Mucosa of descending colon (tissue), 3 donors: ENCODE data around the gene MAP3K8. TPM values are rescaled to one million over a fixed set of nuclear protein-coding genes. Genes with fewer than 3 reads are reported as not detected.

Experiments used
- ATAC-seq: fragments of 200-7000 bp; cut with Tn5 transposase; one replicate; pipeline ENCODE4 v1.9.1; 2020; ENCODE audit warnings: mild to moderate bottlenecking, moderate library complexity
- DNase-seq, 3 donors: peaks; one replicate each; pipeline ENCODE4 v3.0.0-alpha.2; 2020
- H3K36me3 ChIP-seq: fragments of 200-600 bp; one replicate; pipeline ENCODE4 v1.8.0; 2021; ENCODE audit warnings: low read depth, mild to moderate bottlenecking
- H3K4me1 ChIP-seq: fragments of 200-600 bp; one replicate; pipeline ENCODE4 v1.8.0; 2021; ENCODE audit warnings: low read depth, mild to moderate bottlenecking
- H3K4me3 ChIP-seq: fragments of 200-600 bp; one replicate; pipeline ENCODE4 v1.8.0; 2021; ENCODE audit warnings: mild to moderate bottlenecking
- H3K9me3 ChIP-seq: fragments of 200-600 bp; one replicate; pipeline ENCODE4 v1.8.0; 2021; ENCODE audit warnings: mild to moderate bottlenecking
- CTCF ChIP-seq: fragments of 200-600 bp; IDR thresholded peaks from one replicate; pipeline ENCODE4 v1.8.0; 2022; ENCODE audit warnings: antibody characterized with exemption, mild to moderate bottlenecking
- intact Hi-C, 2 donors: fragments of 100-400 bp; cut with DNase I in 1 of 2; cut with micrococcal nuclease in 1 of 2; formaldehyde crosslinking; loops; one replicate each; pipeline versions ENCODE4 v1.11.0 to v1.11.1; 2022; cut with DNase I, micrococcal nuclease
- total RNA-seq, 3 donors: library from RNA; stranded (reverse); fragmentation: NEBNext Ultra II Directional in 2 of 3; extraction: Animal tissue kit (Norgen Biotek cat#: 25700) in 2 of 3; gene quantifications; one replicate each; pipeline versions ENCODE4 v1.2.1 to v1.2.4, GENCODE V29; 2021 to 2023
- donor health status: DM: no; HTN: no; CAD: no; lungs with moderate emphysema.
- donor health status: DM: no; HTN: no; CAD: no.
- donor health status: DM: no; HTN: yes; CAD: no.

The MAP3K8 gene
- total RNA-seq, 3 donors from 2014 or later: 12.3 to 20.3 (median 18.1) TPM

GRCh38 chr10:30413996-30414576, 19.9 kb upstream of the MAP3K8 start:
- Histone ChIP-seq H3K4me3 (no peak overlapping the region), H3K4me1 (peaks cover 7% of the 10 kb centered on the region), H3K9me3 (no peaks in the 10 kb centered on the region), H3K36me3 (no peaks in the 10 kb centered on the region)
- peak; percentile 62 for TF ChIP-seq CTCF
- peak; percentile 89 for ATAC-seq
- intact Hi-C loops: loop anchor here (2.0 to 5.0 kb wide), 2 partner anchors 118 to 121 kb away; no protein-coding TSS in a partner anchor
- DNase-seq: peak in 1 of 3 donors; percentile 69

DNA sequence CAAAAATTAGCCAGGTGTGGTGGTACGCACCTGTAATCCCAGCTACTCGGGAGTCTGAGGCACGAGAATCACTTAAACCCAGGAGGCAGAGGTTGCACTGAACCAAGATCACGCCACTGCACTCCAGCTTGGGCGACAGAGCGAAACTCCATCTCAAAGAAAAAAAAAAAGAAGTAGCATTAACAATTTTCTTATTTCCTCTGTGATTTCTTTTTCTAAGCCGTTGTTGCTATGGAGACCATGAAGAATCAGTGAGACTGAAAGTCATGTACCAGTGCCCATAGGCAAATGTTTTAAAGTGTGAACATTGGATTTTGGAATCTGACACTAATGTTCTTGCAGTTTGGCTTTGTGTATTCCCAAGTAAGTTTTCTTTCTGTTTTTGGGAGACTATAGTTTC, 18.4 kb upstream of the MAP3K8 start:
- TF ChIP-seq CTCF: no peak
- H3K4me3 ChIP-seq: no peak overlapping the region
- intact Hi-C loops: loop anchor here in 1 of 2 donors (2.0 kb wide), 1 partner anchor 119 kb away; no protein-coding TSS in a partner anchor
- ATAC-seq: no peak
- H3K36me3 ChIP-seq: no peaks in the 10 kb centered on the region
- H3K4me1 ChIP-seq: peaks cover 7% of the 10 kb centered on the region
- DNase-seq: no peak
- H3K9me3 ChIP-seq: no peaks in the 10 kb centered on the region

- DNase-seq: no peak
- Histone ChIP-seq H3K36me3 (no peaks in the 10 kb centered on the region), H3K4me3 (no peak overlapping the region), H3K4me1 (peaks cover 7% of the 10 kb centered on the region), H3K9me3 (no peaks in the 10 kb centered on the region)
- TF ChIP-seq CTCF: no peak
- intact Hi-C loops: no loop called here
- no peak for ATAC-seq
These were observed 16.7 kb upstream of the MAP3K8 start for GRCh38 chr10:30417301-30417700.

DNA sequence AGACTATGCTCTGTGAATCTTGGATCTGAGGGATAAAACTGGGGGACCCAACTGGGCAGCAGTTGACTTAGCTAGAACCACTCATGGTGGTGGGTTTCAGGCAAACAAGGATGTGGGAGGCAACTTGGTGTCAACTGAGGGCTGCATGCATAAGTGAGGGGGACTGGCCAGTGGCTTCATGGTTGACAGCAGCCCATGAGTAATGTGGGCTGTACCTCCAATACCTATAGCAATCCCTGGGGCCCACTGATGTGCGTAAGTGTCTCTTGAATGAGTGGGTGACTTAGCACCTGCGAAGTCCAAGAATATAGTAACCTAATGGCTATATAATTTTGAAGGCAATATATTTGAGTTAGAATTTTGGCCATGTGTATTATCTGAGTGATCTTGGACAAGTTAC, 13.7 kb upstream of the MAP3K8 start:
- ATAC-seq (no peak), DNase-seq (no peak)
- Histone ChIP-seq H3K4me1 (peaks cover 7% of the 10 kb centered on the region), H3K36me3 (no peaks in the 10 kb centered on the region), H3K4me3 (no peak overlapping the region), H3K9me3 (no peaks in the 10 kb centered on the region)
- intact Hi-C loops: no loop called here
- no peak for TF ChIP-seq CTCF

DNA sequence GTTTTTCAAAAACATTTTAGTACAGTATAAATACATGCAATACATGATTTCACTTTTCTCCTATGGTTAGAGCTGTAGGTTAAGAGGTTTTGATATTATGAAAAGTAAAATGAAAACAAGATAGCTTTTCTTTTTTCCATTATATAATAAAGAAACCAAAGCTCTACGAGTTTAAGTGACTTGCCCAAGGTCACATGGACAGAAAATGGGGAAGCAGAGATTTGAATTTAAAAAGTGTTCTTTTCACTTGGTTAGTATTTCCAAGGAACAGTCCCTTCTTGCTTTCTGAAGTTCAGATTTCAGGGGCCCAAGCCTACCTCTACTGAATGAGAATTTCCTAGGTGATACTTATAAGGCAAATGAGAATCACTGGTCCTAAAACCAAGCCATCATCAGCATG, 13.2 kb upstream of the MAP3K8 start:
- H3K4me1 ChIP-seq: peaks cover 7% of the 10 kb centered on the region
- no peak for DNase-seq
- H3K9me3 ChIP-seq: no peaks in the 10 kb centered on the region
- TF ChIP-seq CTCF: no peak
- ATAC-seq: no peak
- no peaks in the 10 kb centered on the region for H3K36me3 ChIP-seq
- intact Hi-C loops: no loop called here
- no peak overlapping the region for H3K4me3 ChIP-seq
